ENCODE results near the gene CEACAM18.
A peak's percentile ranks its signal among the peaks of the same experiment; 100 is the strongest.

Gene CEACAM18

GRCh38 chr19:51433043-51433442 is 45.3 kb upstream of the CEACAM18 start:
- Histone ChIP-seq H3F3A (ENCODE audit: insufficient read depth, low read length) (no peaks in the 10 kb centered on the region), H2AFZ (ENCODE audit: low read length) (no peak overlapping the region), H3K27ac (ENCODE audit: low read depth, low read length, poor library complexity, severe bottlenecking) (no peak overlapping the region), H3K9ac (ENCODE audit: low read length) (no peak overlapping the region), H3K36me3 (ENCODE audit: insufficient read depth, low read length) (no peaks in the 10 kb centered on the region), H4K20me1 (ENCODE audit: insufficient read depth, low read length) (no peaks in the 10 kb centered on the region), H3K79me2 (ENCODE audit: insufficient read depth, low read length) (no peaks in the 10 kb centered on the region), H3K9me2 (ENCODE audit: low read depth, low read length) (no peaks in the 10 kb centered on the region), H3K4me3 (ENCODE audit: low read depth, low read length, poor library complexity, severe bottlenecking) (no peak overlapping the region), H3K27me3 (ENCODE audit: insufficient read depth, low read length) (peaks cover 16% of the 10 kb centered on the region; the same call in 1 of the 2 replicates), H3K4me2 (ENCODE audit: low read length) (no peak overlapping the region), H3K4me1 (ENCODE audit: insufficient read depth, low read length, severe bottlenecking) (no peaks in the 10 kb centered on the region), H3K9me3 (ENCODE audit: low read length) (no peaks in the 10 kb centered on the region)
- TF ChIP-seq EZH2 (IDR thresholded peaks at IDR 0.05; ENCODE audit: borderline replicate concordance, low read length) (no peak), CTCF (IDR thresholded peaks at IDR 0.05; ENCODE audit: low read length) (no peak)

- Histone ChIP-seq H3K27ac (ENCODE audit: low read depth, low read length, poor library complexity, severe bottlenecking) (no peak overlapping the region), H3K27me3 (ENCODE audit: insufficient read depth, low read length) (peaks cover 10% of the 10 kb centered on the region; the same call in 1 of the 2 replicates)
- TF ChIP-seq EZH2 (IDR thresholded peaks at IDR 0.05; ENCODE audit: borderline replicate concordance, low read length) (no peak), CTCF (IDR thresholded peaks at IDR 0.05; ENCODE audit: low read length) (no peak)
Observed at GRCh38 chr19:51434456-51434855, 43.9 kb upstream of the CEACAM18 start.

GRCh38 chr19:51439021-51439465 is 39.3 kb upstream of the CEACAM18 start:
- TF ChIP-seq CTCF (IDR thresholded peaks at IDR 0.05; ENCODE audit: low read length) (peak; percentile 75), EZH2 (IDR thresholded peaks at IDR 0.05; ENCODE audit: borderline replicate concordance, low read length) (no peak)
- H3K4me1 ChIP-seq (ENCODE audit: insufficient read depth, low read length, severe bottlenecking): peaks cover 18% of the 10 kb centered on the region
- no peak overlapping the region for H2AFZ ChIP-seq (ENCODE audit: low read length)
- no peaks in the 10 kb centered on the region for H3K79me2 ChIP-seq (ENCODE audit: insufficient read depth, low read length)
- H3K27ac ChIP-seq (ENCODE audit: low read depth, low read length, poor library complexity, severe bottlenecking): no peak overlapping the region
- H3F3A ChIP-seq (ENCODE audit: insufficient read depth, low read length): no peaks in the 10 kb centered on the region
- no peak overlapping the region for H3K9ac ChIP-seq (ENCODE audit: low read length)
- H3K36me3 ChIP-seq (ENCODE audit: insufficient read depth, low read length): no peaks in the 10 kb centered on the region
- no peak overlapping the region for H3K4me3 ChIP-seq (ENCODE audit: low read depth, low read length, poor library complexity, severe bottlenecking)
- no peaks in the 10 kb centered on the region for H3K9me2 ChIP-seq (ENCODE audit: low read depth, low read length)
- no peaks in the 10 kb centered on the region for H3K9me3 ChIP-seq (ENCODE audit: low read length)
- H4K20me1 ChIP-seq (ENCODE audit: insufficient read depth, low read length): no peaks in the 10 kb centered on the region
- H3K27me3 ChIP-seq (ENCODE audit: insufficient read depth, low read length): peaks cover 8% of the 10 kb centered on the region; the same call in 1 of the 2 replicates
- no peak overlapping the region for H3K4me2 ChIP-seq (ENCODE audit: low read length)

More at GRCh38 chr19:51434456-51434855, 43.9 kb upstream of the CEACAM18 start:
- Histone ChIP-seq H3K9me3 (ENCODE audit: low read length) (no peaks in the 10 kb centered on the region), H3K4me1 (ENCODE audit: insufficient read depth, low read length, severe bottlenecking) (no peaks in the 10 kb centered on the region), H2AFZ (ENCODE audit: low read length) (no peak overlapping the region), H3K79me2 (ENCODE audit: insufficient read depth, low read length) (no peaks in the 10 kb centered on the region), H3K4me3 (ENCODE audit: low read depth, low read length, poor library complexity, severe bottlenecking) (no peak overlapping the region), H3K4me2 (ENCODE audit: low read length) (no peak overlapping the region), H3K36me3 (ENCODE audit: insufficient read depth, low read length) (no peaks in the 10 kb centered on the region), H3K9ac (ENCODE audit: low read length) (no peak overlapping the region), H4K20me1 (ENCODE audit: insufficient read depth, low read length) (no peaks in the 10 kb centered on the region), H3F3A (ENCODE audit: insufficient read depth, low read length) (no peaks in the 10 kb centered on the region), H3K9me2 (ENCODE audit: low read depth, low read length) (no peaks in the 10 kb centered on the region)
